NCI-H345 (cell line): ENCODE results near the gene UBE2F.
"Not testable (repeated sequence)": the region's sequence is repeated elsewhere in the genome, so short reads cannot be mapped to it uniquely, and the experiment has no call there.

ENCODE experiments used
- DNase-seq: peaks from one replicate; lab custom pipeline; 2025; lab: John Stamatoyannopoulos, UW

Gene UBE2F

DNA sequence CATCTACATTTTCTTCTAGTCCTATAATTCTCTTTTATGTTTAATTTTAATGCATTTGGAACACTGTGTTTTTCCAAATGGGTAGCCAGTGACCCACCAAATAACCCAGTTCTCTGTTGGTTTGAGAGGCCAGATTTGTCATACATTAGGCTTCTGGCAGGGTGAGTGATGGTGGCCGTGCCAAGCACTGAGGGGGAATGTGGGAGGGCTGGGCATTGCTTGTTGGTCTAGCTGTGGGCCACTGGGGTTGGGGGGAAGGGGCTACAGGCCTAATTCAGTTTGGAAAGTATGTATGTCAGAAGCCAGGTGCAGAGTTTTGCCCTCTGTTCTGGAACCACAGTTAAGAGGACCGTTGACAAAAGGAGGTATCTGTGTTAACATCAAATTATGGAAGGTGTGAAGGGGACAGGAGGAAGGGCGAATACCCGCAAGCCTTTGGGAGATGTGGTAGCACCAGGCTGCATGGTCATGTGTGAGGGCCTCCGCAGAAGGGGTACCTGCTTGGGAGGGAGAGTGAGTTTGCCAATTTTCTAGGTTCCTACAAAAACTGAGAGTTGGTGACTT lies 55.9 kb downstream of the UBE2F start:
- no peak for DNase-seq

DNA sequence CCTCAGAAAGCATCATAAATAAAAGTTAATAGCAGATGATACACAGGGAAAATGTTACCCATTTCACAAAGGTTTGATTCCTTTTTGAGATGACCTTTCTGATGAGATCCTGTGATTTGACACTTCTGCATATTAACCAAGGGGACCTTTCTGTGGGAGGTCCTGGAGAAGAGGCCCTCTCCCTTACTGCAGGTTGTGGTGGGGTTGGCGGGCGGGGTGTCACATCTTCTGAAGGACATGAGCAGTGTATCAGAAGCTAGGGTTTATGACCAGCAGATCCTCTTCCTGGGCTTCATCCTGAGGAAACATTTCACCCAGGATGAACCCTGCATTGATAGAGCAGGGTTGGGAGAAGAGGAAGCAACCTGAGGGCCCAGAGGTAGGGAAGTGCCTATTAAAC lies 56.8 kb downstream of the UBE2F start:
- DNase-seq = no peak

DNA sequence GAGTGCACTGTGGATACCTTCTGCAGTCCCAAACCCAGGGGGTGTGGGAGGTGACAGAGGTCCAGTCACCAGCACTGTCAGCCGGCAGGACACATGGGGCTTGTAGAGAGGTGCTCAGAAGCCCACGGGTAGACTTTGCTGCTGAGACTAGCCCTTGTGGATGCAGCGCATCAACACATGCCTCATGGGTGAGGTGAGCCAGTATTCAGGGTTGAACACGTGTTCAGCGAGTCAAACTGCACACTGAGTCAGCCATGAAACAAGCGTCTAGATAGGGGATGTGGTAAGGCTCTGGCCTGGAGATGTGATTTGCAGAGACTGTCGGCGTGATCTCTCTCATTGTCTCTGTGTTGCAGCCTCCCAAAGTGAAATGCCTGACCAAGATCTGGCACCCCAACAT lies 58.2 kb downstream of the UBE2F start:
- DNase-seq = no peak

DNA sequence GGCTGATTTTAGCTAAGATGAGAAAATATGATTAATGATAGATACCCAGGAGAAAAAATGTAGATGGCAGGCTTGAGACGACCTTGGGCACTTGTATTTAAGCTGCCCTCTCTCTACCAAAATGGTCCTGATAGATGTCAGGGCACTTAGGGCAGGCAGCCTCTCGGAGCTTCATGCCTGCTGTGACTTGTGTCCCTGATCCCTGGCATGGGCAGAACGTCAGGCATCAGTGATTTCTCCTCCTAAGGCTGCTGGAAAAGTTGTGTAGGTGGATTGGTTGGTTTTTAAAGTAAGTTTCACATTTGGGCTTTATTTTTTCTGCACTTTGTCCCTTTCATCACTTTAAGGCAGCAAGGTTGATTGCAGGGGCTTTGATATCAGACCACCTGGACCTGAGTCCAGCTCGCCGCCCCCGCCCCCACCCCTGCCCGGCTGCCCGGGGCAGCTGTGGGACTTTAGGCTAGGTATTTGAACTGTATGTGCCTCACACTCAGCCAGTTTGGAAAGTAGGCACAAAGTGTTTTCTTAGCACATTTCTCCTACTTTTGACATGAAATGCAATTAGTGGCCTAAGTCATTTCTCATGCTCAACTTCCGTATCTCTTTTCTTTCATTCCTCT lies 59.0 kb downstream of the UBE2F start:
- no peak for DNase-seq

DNA sequence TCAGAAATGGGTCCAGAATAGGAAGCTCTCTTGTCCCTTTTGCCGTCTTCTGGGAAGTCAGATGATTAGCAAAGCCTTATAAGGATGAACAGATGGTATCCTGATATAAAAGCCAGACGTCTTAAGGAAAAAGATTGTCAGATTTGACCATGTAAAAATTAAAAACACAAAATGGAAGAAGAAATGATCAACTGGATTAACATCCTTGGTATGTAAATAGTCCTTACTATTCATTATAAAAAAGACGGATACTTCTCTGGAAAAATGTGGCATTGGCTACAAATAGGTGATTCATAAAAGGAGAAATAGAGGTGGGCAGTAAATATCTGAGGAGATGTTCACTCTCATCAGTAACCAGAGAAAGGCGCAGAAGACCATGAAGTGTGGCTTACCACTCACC lies 60.2 kb downstream of the UBE2F start:
- DNase-seq = no peak

DNA sequence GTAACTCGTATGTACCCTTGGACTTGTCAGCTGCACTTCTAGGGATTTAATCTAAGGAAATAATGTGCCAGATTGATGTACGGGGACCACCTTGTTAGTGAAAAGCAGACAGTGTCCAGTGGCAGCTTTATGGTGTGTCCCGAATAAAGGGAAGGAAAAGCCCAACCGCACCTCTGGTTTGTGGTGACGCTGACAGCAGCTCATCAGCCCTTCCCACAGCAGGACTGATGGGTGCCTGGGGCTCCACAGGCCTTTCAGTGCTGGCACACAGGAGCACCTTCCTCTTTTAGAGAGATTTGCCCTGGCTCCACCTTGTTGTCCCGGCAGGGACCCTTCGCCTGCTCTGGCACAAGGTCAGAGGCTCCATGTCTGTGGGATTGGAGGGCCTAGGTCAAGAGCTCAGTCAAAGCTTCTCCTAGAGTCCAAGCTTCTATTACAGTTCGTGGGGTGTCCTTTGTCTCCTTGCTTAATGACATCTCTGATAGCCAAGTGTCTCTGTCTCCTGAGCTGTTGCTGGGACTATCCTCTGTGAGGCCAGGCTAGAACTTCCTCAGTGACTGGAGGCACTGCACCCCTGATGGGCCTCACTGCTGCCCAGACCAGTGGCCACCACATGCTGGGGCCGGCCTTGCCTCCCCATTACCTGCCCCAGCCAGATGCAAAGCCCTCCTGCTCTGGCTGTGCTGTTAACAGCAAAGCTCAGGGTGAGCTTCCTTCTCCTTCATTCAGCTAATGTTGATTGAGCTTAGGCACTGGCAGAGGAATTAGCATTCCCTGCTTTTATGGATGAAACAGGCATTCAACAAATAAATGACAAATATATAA lies 61.0 kb downstream of the UBE2F start:
- no peak for DNase-seq

DNA sequence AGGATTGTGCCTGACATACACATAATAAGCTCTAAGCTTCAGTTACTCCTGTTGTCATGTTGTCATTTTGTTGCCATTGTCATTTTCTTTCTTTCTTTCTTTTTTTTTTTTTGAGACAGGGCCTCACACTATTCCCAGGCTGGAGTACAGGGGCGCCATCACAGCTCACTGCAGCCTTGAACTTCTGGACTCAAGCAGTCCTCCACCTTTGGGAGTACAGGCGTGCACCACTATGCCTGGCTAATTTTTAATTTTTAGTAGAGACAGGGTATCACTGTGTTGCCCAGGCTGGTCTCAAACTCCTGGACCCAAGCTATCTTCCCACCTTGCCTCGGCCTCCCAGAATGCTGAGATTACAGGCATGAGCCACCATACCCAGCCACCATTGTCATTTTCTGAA lies 63.0 kb downstream of the UBE2F start:
- no peak for DNase-seq

DNA sequence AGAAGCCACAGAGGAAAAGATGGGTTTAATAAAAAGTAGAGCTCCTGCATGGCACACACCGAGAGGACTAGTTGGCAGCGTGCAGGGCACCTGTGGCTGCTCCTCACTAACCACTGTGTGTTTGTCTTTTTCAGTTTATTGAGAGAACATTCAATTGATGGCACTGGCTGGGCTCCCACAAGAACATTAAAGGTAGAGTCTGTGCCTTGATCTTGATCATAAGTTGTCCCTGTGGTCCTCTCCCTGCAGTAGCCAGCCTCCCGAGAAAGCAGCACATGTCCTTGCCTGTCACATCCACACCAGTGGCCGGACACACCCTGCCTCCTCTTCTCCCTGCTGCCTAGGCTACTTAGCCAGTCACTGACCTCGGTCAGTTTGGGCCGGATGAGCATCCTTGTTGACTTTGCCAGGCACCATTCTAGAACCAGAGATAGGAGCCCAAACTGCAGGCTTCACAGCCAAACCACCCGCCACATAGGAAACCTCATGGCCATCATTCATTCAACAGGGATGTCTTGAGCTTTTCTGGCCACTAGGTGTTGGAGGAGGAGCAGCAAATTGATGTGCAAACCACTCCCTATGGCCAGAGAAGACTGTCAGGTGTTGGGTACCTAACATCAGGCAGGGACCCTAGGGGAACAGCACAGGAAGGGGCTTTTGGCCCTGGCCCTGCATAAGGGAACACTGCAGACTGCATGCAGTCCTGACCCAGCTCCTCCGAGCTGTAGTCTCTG lies 63.8 kb downstream of the UBE2F start:
- no peak for DNase-seq

DNA sequence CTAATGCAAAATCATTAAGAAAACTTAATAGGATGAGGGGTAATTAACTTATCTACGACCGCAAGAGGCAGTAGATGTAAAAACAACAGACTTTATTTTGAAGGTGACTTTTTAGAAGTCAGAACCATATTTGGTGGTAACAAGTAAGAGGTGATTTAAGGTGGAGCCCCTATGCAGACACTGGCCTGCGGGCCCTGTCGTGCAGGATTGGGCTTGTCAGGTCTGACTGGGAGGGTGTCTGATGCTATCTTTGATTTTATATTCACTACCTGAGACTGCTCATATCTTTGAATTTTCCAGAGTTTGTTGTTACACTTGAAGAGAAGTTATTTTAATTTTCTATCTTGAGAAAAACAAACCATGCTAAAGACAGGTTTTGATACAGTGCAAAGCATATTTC lies 64.9 kb downstream of the UBE2F start:
- DNase-seq = no peak

DNA sequence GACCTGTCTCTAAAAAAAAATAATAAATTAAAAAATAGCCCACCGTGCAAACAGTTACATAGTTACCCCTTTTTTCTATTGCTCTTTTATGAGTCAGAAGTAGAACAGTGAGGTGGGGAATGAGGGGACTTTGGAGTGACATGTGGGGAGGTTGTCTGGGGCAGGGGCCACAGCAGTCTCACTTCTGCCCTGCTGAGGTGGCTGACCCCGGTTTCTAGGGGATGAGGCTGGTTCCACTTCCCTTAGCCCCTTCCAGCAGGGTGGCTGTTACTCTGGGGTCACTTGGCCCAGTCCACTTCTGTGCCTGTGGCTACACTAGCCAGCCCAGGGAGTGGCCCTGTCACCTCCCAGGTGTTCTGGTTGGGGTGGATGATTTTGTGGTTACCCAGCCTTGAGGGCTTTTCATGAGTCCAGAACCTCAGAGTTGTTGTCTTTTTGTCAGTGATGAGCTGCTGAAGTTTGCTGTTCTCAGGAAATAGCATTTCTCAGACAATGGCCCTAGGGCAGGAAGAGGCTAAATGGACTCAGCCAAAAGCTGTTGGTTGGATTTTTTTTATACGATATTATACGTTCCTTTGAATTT lies 66.0 kb downstream of the UBE2F start:
- no peak for DNase-seq

DNA sequence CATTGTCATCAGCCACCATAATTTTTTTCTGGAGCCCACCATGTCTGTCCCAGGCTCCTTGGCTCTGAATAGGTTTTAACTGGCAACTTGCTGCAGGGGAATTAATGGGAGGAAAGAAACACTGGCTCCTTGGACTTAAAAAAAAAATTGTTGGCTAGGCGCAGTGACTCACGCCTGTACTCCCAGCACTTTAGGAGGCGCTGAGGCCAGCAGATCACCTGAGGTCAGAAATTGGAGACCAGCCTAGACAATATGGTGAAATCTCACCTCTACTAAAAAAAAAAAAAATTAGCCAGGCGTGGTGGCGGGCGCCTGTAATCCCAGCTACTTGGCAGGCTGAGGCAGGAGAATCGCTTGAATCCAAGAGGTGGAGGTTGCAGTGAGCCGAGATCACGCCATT lies 67.2 kb downstream of the UBE2F start:
- not testable (repeated sequence) for DNase-seq

DNA sequence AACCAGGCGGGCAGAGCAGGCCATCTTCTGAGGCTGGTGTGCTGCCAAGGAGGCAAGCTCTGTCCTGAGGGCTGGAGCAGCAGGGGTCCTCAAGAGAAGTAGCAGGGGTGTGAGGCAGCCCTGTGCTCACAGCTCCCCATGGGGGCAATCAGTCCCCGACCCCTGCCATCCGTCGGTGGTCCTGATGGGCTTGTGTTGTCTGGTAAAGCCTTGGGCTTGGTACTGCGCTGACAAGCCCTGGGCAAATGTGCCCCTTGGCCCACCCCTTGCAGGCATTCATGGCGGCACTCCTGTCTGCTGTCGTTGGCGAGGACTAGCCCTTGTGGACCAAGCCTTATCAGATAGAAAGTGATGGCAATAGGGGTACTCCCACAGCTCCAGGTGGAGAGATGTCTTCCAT lies 71.4 kb downstream of the UBE2F start:
- no peak for DNase-seq

DNA sequence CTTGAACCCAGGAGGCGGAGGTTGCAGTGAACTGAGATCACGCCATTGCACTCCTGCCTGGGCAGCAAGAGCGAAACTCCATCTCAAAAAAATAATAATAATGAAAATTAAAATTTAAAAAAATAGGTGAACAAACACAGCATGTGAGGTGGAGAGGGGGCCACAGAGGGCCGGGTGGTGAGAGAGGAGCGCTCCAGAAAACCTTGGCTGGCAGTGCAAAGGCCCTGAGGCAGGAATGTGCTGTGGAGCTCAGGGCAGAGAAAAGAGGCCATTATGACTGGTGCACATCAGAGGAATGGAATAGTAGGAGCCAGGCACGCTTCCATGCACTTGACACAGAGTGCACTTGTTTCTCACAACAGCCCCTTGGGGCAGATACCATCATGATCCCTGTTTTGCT lies 72.3 kb downstream of the UBE2F start:
- DNase-seq = no peak

DNA sequence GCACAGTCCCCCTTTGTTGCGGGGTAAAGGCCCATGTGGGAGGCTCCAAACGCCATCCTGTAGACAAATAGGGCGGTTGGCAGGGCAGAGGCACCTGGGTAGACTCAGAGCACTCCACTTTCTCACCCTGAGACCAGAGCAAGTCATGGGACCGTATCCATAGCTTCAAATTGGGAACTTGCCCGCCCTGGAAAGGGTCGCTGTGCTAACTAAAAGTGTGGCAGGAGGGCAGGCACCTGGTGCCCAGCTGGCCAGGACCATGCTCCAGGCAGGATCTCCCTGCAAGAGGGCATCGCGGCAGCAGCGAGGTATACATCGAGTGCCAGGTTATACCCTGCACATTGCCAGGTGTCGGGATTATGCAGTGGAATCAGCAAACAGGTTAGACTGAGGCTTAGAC lies 73.2 kb downstream of the UBE2F start:
- DNase-seq = no peak

DNA sequence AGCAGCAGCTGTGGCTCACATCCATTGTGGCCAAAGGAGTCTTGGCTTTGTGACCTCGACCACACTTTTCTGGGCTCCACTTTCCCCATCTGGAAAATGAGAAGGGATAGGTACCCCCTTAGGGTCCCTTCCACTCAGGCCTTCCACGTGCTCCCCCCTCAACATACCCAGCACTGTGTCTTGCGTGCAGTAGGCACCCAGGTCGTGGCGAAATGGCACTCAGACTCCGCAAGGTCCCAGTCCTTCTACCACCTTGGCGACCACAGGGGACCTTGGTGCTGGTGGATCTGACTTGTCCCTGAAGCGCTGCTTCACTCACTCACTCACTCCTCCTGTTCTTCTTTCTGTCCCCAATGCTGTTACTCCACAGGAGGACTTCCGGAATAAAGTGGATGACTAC lies 74.1 kb downstream of the UBE2F start:
- DNase-seq = no peak

DNA sequence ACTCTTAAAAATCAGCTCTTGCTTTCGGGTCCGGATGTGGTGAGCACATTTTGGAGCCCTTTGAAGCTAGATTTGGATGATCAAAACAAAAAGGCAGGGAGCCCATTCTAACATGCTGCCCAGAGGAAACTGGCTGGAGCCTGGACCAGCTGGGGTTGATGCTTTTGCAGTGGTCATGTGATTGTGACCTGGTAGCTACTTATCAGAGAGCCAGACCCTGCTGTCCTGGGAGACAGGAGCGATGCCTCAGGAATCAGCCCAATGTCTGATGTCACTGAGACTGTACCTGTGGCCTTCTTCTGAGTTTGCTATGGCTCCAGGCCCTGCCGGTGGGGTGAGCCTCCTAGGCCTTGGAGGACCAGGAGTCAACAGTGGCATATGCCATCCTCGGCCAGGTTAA lies 75.3 kb downstream of the UBE2F start:
- no peak for DNase-seq

DNA sequence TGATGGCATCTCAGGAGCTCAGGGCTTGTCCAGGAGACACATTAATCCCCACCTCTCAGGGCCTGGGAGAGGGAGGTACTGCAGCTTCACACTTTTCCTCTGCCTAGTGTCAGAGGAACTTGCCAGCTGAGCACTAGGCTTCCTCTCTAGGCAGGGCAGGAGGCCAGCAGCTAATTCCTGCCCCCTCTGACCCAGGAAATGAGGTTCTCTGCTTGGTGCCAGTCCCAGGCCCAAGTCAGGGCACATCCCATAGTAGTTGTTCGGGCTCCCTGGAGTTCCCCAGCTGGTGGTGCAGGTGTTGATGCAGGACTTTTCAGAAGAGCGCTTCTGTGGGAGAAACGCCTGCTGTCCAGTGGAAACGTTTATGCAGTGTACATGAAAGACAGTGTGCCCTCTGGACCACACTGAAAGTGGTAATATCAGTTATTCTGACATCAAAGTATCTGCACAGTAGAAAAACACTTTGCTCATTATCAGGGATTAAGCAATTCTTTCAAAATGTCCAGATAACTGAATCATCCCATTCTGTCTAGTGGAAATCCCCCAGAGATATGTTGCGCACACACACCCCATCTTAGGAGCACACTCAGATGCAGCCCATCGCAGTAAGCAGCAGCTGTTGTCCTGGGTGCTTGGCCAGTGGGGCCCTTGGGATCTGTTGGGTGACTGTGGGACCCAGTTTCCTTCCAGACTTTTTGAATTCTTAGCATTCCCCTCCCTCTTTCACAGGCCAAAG lies 76.2 kb downstream of the UBE2F start:
- DNase-seq = no peak

DNA sequence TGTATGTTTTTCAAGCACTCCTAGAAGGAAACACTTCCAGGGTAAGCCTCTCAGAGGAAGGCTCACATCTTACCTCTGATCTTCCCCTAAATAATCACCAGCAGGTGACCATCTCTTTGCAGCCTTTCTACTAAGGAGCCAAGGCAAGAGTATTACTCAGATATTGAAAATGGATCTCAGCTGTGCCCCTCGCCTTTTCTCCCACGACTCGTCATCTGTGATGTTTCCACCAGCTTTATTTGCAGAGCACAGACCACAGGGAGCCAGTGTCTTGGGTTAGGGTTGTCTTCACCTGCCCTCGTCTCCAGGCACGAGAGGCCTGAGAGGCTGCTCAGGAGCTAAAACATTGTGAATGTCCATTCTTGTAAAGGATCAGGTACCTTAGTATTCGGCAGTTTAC lies 77.0 kb downstream of the UBE2F start:
- no peak for DNase-seq

DNA sequence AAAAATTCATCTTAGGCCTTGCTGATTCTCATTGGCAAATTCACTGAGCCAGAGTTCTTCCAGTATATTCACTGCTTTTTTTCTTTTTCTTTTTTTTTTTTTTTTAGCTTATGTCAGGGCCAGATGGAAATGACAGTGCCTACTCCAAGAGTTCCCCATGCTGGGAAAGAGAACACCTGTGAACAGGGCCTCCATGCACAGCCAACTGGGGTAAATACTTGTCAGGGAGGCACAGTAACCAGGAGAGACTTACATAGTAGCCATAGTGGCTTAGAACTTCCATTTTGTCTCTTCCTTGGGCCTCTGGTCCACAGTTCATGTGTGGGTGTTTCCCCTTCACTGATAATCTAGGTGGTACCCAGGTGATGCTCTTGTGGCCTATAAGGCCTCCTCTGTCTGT lies 78.8 kb downstream of the UBE2F start:
- no peak for DNase-seq

DNA sequence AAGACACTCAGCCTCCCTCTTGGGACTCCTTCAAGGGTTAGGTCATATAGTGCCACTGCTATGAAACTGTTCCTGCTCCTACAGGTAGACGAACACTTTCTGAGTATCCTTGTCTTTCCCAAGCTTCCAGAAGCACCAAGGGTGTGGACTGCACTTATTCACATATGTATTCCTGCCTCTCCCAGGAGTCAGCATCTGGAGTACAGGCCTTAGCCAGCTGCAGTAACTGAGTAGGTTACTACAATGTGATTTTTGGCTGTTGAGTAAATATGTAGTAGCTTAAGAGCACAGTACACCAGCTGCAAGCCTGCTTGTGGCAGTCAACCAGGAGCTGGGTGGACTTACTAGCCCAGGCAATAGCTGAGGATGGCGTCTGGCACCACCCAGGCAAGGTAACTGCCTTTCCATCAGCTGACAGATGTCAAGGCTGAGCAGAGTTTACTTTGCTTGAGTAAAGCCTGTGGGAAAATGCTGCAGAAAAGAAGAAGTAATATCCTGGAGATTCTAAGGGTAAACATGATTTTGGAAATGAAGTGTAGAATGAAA lies 80.0 kb downstream of the UBE2F start:
- DNase-seq = no peak

DNA sequence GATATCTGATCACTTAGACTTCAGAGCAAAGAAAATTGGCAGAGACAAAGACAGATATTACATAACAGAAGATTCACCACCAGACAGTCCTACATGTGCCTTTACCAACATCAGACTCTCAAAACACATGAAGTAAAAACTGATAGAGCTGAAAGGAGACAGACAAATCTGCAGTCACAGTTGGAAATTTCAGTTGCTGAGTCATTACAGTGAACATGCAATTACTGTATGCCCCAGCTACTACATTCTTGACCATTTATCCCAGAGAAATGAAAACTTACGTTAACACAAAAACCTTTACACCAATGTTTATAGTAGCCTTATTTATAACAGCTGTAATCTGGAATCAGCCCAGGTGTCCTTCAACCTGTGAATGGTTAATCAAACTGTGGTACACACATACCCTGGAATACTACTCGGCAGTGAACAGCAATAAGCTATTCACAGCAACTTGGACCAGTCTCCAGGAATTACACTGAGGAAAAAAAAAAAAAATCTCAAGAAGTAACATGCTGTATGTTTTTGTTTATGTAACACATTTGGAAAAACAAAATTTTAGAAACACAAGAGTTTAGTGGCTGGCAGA lies 86.5 kb downstream of the UBE2F start:
- DNase-seq = no peak
